ENCODE results near the gene NT5DC2. TPM values are rescaled to one million over a fixed set of nuclear protein-coding genes. Genes with fewer than 3 reads are reported as not detected.

The NT5DC2 gene
- polyA plus RNA-seq = 0.76 and 3.4 TPM in 2 replicates

GRCh38 chr3:52533623-52534280 lies at the start of gene NT5DC2:
Gene NT5DC2, minus strand, starts transcription at chr3:52533857. Its CDS starts 120 bp downstream, at chr3:52533737.

DNA sequence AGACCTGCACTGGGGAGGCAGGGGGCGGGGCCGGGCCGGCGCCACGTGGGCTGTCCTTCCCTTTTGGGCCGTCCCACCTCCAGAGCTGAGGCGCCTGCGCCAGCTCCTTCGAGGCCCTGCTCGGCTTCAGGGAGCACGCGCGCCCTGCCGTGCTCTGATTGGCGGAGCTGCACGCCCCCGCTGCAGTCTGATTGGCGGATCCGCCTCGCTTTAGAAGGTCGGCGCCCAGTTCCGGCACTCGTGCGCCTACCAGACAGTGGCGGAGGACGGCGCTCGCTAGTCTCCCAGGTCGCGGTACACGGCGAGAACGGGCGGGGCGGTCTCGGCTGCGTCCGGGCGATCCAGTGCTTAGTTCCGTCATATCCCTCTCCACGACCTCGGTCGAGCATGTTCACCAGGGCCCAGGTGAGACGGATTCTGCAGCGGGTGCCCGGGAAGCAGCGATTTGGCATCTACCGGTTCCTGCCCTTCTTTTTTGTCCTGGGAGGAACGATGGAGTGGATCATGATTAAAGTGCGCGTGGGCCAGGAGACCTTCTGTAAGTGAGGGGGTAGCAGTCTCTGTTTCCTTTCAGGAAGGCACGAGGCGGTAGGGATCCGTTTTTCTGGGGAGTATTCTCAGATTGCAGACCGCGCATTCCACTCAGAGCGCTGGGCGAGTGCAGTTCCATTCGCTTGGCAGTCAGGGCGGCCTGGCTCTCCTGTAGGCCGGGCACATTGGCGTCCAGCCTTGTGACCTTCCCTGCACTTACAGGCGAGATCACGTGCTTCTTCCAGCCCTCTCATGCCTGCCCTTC lies 2.9 kb upstream of the NT5DC2 start, which contains the start of gene UQCC5:
Gene UQCC5, plus strand, starts transcription at position 237 of the 796 bp plus-strand sequence. Its CDS starts 151 bp downstream, at position 388.

DNA sequence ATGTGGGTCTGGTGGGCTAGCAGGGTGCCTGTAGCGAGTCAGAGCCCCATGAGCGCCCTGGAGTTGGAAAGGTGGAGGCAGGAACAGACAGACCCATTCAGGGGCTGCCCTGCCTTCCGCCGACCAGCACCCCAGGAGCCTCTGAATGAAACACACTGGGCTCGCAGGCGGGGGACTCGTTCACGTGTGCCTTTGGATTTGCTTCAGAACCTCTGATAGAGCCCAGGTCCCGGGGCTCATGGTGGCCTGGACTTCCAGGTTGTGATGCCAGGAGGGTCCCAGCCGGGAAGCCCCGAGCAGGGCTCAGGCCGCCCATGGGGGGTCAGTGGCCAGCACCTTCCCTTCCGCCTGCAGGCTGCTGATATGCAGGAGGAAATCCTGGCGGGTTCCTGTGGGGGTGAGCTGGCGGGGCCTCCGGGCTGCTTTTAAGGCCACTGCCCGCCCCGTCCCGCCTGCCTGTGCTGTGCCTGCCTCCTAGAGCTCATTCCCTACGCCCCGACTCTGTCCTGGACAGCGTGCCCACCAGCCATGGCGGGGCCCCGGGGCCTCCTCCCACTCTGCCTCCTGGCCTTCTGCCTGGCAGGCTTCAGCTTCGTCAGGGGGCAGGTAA lies 38.7 kb downstream of the NT5DC2 start, which contains the start of gene STAB1:
Gene STAB1, plus strand, starts transcription at position 453 of the 610 bp plus-strand sequence. Its CDS starts 76 bp downstream, at position 529.

Other genes starting within 250 kb of the NT5DC2 start
- gene GLYCTK, start 246.0 kb downstream of the NT5DC2 start, polyA plus RNA-seq = 0.42 TPM in 1 of 2 replicates, not detected in the other
- 0.15 and 0.28 TPM in 2 replicates for gene DNAH1, start 217.5 kb downstream of the NT5DC2 start, polyA plus RNA-seq
- 5.6 and 6.3 TPM in 2 replicates for gene BAP1, start 123.8 kb downstream of the NT5DC2 start, polyA plus RNA-seq
- gene PHF7, start 123.2 kb downstream of the NT5DC2 start, polyA plus RNA-seq = 1.5 TPM in 1 of 2 replicates, not detected in the other
- gene SEMA3G, start 88.8 kb downstream of the NT5DC2 start, polyA plus RNA-seq = 0.20 TPM in 1 of 2 replicates, not detected in the other
- gene TNNC1, start 79.8 kb downstream of the NT5DC2 start, polyA plus RNA-seq = 0.71 TPM in 1 of 2 replicates, not detected in the other
- 5.5 and 9.7 TPM in 2 replicates for gene NISCH, start 78.3 kb downstream of the NT5DC2 start, polyA plus RNA-seq
- not detected in 2 replicates for gene STAB1, start 38.5 kb downstream of the NT5DC2 start, polyA plus RNA-seq
- 39.2 and 65.0 TPM in 2 replicates for gene UQCC5, start 2.7 kb upstream of the NT5DC2 start, polyA plus RNA-seq
- gene PBRM1, start 152.1 kb upstream of the NT5DC2 start, polyA plus RNA-seq = 10.5 and 16.0 TPM in 2 replicates
- gene GNL3, start 152.2 kb upstream of the NT5DC2 start, polyA plus RNA-seq = 103 and 104 TPM in 2 replicates
- gene GLT8D1, start 171.9 kb upstream of the NT5DC2 start, polyA plus RNA-seq = 39.4 and 60.3 TPM in 2 replicates
- gene SPCS1, start 172.2 kb upstream of the NT5DC2 start, polyA plus RNA-seq = 1,299 and 1,545 TPM in 2 replicates
- gene NEK4, start 237.1 kb upstream of the NT5DC2 start, polyA plus RNA-seq = 3.9 and 8.5 TPM in 2 replicates
- not detected in 2 replicates for gene ITIH1, start 243.7 kb upstream of the NT5DC2 start, polyA plus RNA-seq

All from Purkinje cell (primary cell).